GM21619 (cell line): ENCODE data around the gene HOXB4.

Source experiments
- ATAC-seq: cut with Tn5 transposase; IDR thresholded peaks from one replicate; pipeline ENCODE4 v1.9.1; 2021; ENCODE audit not compliant: unreplicated experiment

The HOXB4 gene

GRCh38 chr17:48561884-48562810 lies 16.0 kb downstream of the HOXB4 start:
- ATAC-seq: peak; percentile 72

- ATAC-seq: no peak
Measured at GRCh38 chr17:48559840-48560817, 18.0 kb downstream of the HOXB4 start.

DNA sequence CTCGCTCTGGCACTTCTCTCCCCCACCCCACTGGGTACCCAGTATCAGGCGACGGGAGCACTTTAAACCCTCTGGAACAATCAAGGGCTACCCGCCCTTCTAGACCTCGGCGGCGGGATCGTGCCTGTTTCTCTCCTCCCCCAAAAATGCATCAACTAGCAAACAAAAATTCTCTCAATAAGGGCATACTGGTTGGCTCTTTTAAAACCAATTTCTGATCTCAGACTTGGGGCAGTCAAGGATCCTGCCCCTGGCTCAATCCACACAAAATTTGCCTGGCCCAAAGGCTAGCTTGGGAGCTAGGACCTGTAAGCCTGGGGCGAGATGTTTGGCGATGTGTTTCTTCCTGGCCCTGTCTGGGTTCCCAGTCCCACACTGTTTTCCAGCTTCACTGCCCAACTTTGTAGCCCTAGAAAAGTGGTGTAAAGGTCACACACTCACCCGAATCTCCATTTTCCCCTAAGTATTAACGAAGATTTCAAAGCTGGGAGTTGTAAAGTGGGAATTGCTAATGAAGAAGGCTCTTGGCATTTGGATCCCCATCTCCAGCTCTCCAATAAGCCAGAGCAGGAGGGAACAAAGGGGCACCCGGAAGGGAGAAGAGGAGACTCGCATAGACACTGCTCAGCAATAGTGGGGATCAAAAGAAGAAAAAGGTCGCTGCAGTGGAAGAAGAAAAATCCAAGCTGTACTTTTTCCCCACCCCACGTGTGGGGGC lies 18.9 kb downstream of the HOXB4 start:
- ATAC-seq: no peak

GRCh38 chr17:48558831-48559121 lies 19.4 kb downstream of the HOXB4 start:
- ATAC-seq: no peak

GRCh38 chr17:48558057-48558830 lies 19.9 kb downstream of the HOXB4 start:
- no peak for ATAC-seq

DNA sequence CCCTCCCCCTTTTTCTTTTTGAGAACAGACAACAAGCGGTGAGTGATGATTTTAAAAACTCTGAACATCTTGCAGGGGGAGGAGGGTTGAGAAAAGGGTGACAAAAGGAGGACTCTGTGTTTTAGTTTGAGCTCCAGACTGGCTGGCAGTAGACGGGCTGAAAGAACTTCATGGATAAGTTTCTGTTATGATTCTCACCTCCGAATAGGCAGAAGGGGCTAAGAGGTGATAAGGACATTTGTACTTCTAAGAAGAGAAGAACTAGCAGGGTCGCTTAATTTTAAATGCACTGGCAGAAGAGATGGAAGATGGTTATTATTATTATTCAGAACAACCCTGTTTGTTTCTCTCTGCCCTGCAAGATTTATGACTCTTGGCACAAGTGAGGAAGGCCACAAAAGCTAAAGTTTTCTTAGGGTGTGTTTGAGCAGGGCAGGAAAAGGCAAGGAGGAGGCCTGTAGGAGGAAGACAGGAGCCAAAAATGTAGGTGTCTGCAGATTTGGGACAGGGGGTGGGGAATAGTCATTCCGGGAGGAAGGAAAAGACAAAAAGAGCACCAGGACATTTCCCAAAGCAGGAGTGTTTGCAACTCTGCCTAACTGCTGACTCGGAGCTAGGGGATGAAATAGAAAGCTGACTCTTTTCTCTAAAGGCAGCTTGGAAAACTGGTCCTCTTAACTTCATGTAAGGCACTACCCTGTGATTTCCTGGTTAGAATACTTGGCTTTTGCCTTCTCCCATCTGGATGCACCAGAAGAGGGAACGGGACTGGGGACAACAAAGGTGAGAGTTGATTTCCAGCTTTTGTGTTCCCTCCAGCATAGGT lies 21.4 kb downstream of the HOXB4 start:
- no peak for ATAC-seq

DNA sequence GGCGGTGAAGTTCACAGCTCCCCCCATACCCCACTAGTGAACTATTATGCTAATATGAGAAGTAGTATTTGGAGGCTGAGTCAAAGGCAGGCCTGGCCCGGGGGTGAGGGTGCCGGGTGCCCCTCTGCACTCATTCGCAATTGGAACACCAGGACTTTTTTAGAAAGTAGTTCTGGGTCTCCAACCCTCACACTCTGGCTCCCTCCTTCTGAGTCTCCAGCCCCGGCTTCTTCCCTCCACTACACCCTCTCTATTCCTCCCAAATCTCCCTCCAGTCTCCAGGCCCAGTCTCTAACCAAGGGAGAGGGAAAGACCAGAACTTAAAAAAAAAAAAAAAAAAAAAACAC lies 21.9 kb downstream of the HOXB4 start:
- no peak for ATAC-seq

- ATAC-seq: no peak
Measured at GRCh38 chr17:48555258-48556228, 22.6 kb downstream of the HOXB4 start.

- ATAC-seq: no peak
Measured at GRCh38 chr17:48554412-48555257, 23.5 kb downstream of the HOXB4 start.

DNA sequence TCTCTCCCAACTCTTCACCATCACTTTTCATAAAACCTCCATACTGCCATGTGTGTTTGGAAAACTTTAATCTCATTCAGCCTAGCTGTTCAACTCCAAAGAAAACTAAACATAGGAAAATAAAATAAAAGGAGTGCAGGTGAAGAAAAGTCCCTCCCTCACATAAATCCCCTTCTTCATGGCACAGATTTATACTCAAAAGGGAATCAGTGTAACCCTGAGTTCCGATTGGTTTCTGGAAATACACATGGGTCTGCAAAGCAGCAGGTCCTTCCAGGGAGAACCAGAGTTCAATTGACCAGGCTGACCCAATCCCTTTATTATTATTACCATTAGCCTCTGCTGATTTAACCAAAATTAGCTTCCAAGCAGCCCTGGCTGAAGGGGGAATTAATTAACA lies 24.3 kb downstream of the HOXB4 start:
- ATAC-seq: no peak

GRCh38 chr17:48553190-48553547 lies 25.0 kb downstream of the HOXB4 start:
- no peak for ATAC-seq

DNA sequence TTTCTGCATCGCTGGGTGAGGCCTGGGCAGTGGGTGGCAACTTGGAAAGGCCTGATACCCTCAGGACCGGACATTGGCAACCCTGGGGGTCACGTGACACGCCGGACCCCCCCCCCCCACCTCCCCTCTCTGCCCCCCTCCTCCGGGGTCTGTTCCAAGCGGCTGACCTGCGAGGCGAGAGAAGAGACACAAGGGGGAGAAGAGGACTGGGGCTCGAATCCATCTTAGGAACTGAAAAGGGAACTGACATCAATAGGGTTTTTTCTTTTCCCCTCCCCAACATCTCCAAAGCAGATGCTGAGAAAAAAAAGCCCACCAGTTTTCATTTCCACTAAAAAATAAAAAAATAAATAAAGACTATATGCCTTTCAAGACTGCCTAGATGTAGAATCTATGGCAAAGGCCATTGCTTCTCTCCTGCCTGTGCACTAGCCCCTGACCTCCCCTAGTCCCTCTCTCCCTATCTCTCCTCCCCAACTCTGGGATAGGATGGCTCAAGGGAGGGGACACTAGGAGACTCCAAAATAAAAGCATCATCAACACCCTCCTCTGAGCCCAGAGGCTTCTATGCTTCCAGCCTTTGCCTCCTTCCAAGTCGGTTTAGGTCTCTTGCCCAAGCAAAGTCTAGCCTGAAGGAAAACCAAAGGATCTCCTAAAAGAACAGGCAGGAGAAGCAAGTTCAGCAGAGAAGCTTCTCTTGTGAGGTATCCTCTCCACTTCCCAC lies 25.5 kb downstream of the HOXB4 start:
- ATAC-seq: no peak

DNA sequence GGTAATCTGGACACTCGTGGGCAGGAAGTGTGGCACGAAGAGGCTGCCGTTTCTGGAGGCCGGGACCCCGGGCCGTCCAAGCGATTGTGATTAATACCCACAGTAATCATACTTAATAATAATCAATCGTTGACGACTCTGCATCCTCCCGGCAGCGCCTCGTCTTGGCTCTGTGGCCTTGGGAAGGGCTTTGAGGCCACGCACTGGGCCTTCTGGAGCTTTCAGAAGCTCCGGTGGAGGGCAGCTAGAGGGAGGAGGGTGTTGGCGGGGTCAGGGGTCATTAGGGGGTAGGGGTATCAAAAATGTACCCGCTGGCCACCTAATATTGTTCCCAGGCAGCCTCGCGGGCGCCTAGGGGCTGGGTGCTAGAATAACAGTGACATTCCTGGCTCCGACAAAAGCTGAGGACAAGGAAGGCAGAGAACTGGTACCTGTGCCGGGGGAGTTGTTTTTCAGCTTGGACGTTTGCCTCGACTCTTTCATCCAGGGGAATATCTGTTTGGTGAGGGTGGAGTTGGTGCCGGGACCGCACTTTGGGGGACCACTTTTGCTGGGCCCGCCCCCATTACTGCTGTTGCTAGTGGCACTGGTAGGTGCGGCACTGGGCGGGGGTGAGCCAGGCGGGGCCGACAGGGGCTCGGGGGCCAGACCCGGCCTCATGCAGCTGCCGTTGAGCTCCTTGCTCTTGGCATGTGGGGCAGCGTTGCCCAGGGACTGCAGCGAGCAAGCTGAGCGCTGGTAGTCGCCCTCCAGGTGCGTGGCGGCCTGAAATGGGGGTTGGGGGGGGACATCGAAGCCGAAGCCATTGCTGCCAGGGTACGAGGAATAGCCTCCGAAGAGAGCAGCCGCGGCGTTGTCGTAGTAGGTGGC lies 26.3 kb downstream of the HOXB4 start:
- no peak for ATAC-seq

DNA sequence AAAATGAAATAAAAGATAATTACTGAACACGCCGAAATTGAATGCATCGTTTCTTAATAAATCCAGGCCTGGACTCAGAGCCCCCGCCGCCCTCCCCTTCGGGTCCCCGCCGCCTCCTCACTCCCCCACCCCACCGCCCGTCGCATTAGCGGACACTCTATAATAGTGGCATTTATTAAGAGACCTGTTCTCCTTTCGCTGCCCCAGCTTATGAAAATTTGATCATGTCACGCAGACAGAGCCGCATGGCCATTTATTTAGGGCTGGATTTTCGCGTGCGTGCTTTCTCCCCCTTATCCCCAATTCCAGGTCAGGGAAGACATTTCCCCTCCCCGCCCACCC lies 27.0 kb downstream of the HOXB4 start:
- no peak for ATAC-seq

- no peak for ATAC-seq
Measured at GRCh38 chr17:48550502-48551213, 27.5 kb downstream of the HOXB4 start.
